GM10847 (cell line): Measurements from ENCODE around the gene NLGN1.

ENCODE experiments used
- POLR2A ChIP-seq: IDR thresholded peaks from 2 replicates; pipeline ENCODE4 v1.6.1; 2011; ENCODE audit not compliant: insufficient read length; ENCODE audit errors: extremely low read depth

NLGN1 gene

GRCh38 chr3:174147798-174148197 lies 750.3 kb downstream of the NLGN1 start:
- no peak for TF ChIP-seq POLR2A

- no peak for TF ChIP-seq POLR2A
Observed at GRCh38 chr3:174153871-174154270, 756.3 kb downstream of the NLGN1 start.

GRCh38 chr3:174156200-174156599 lies 758.7 kb downstream of the NLGN1 start:
- TF ChIP-seq POLR2A: no peak

GRCh38 chr3:174158674-174159073 lies 761.1 kb downstream of the NLGN1 start:
- TF ChIP-seq POLR2A: no peak

GRCh38 chr3:174159604-174160003 lies 762.1 kb downstream of the NLGN1 start:
- TF ChIP-seq POLR2A: no peak

GRCh38 chr3:174162550-174162949 lies 765.0 kb downstream of the NLGN1 start:
- no peak for TF ChIP-seq POLR2A

- TF ChIP-seq POLR2A: no peak
Observed at GRCh38 chr3:174168026-174168425, 770.5 kb downstream of the NLGN1 start.

GRCh38 chr3:174168538-174169254 lies 771.2 kb downstream of the NLGN1 start:
- no peak for TF ChIP-seq POLR2A

- no peak for TF ChIP-seq POLR2A
Observed at GRCh38 chr3:174169736-174170135, 772.2 kb downstream of the NLGN1 start.

- TF ChIP-seq POLR2A: no peak
Observed at GRCh38 chr3:174170248-174170647, 772.7 kb downstream of the NLGN1 start.

GRCh38 chr3:174186377-174186989 lies 788.9 kb downstream of the NLGN1 start:
- no peak for TF ChIP-seq POLR2A

- no peak for TF ChIP-seq POLR2A
Observed at GRCh38 chr3:174191380-174191779, 793.8 kb downstream of the NLGN1 start.

- TF ChIP-seq POLR2A: no peak
Observed at GRCh38 chr3:174191895-174192294, 794.4 kb downstream of the NLGN1 start.

- no peak for TF ChIP-seq POLR2A
Observed at GRCh38 chr3:174192471-174192870, 794.9 kb downstream of the NLGN1 start.

- TF ChIP-seq POLR2A: no peak
Observed at GRCh38 chr3:174193604-174194003, 796.1 kb downstream of the NLGN1 start.

- TF ChIP-seq POLR2A: no peak
Observed at GRCh38 chr3:174197416-174197815, 799.9 kb downstream of the NLGN1 start.

- TF ChIP-seq POLR2A: no peak
Observed at GRCh38 chr3:174198199-174198598, 800.7 kb downstream of the NLGN1 start.
